ENCODE measurements around the gene GBA2.

DNA sequence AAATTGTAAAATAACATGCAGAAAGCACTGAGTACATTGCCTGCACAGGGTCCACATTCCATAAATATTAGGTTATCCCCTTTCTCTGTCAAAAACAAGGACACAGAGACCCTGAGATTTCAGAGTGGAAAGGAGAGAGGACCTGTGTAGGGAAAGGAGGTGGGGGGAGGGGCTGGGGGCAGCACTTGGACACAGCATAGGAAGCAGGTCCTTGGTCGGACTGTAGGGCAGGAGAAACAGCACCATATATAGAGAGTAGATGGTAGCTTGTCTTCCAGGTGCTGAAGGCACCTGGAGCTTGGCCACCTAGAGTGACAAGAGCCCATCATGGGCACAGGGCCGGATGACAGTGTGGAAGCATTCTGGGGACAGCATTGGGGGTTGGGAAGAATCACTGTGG, 61.7 kb downstream of the GBA2 start:
- TF ChIP-seq POLR2A (IDR thresholded peaks at IDR 0.05; ENCODE audit: low read depth, low read length) (no peak), TAF1 (IDR thresholded peaks at IDR 0.05; ENCODE audit: low read depth, low read length) (no peak), SPI1 (IDR thresholded peaks at IDR 0.05; ENCODE audit: low read depth, low read length) (no peak), POLR2AphosphoS5 (IDR thresholded peaks at IDR 0.05; ENCODE audit: low read depth, low read length) (no peak), POU2F2 (IDR thresholded peaks at IDR 0.05; ENCODE audit: low read depth, low read length) (no peak), PAX5 (IDR thresholded peaks at IDR 0.05; ENCODE audit: insufficient read depth, low read length, severe bottlenecking) (no peak)
